LNCaP clone FGC (cell line): ENCODE measurements around the gene ANKRD66.
"Not testable (repeated sequence)": the region's sequence is repeated elsewhere in the genome, so short reads cannot be mapped to it uniquely, and the experiment has no call there.

Source experiments
- DNase-seq: peaks from one replicate; pipeline ENCODE4 v3.0.0-alpha.2; 2011; ENCODE audit warnings: low read depth
- H3K4me3 ChIP-seq: 2 replicates; pipeline ENCODE4 v1.5.1; 2011; ENCODE audit warnings: mild to moderate bottlenecking, low read depth, low read length, control low read depth
- TF ChIP-seq, protein P1 (sequence below): IDR thresholded peaks from 2 replicates; pipeline ENCODE4 v1.5.1; 2012; ENCODE audit warnings: mild to moderate bottlenecking; ENCODE audit not compliant: control insufficient read depth, insufficient read depth; ENCODE audit errors: extremely low read depth

Gene ANKRD66

DNA sequence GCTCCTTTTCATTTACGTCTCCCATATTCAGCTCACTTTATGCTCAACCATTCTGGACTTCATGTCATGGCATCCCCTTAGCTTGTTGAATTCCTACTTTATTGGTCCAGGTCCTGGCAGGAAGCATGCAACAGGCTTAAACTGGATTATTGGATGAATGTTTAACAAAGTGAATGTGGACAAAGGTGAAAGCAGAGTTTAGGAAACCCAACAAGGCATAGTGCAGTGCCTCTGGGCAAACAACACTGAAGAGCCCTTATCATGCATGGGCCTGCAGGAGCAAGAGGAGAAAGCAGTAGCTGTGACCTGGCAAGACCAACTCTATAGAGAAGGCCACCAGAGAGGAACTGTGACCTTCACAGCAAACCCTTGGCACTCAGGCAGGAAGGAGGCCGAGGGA lies 5.3 kb upstream of the ANKRD66 start:
- TF ChIP-seq, protein P1, sequence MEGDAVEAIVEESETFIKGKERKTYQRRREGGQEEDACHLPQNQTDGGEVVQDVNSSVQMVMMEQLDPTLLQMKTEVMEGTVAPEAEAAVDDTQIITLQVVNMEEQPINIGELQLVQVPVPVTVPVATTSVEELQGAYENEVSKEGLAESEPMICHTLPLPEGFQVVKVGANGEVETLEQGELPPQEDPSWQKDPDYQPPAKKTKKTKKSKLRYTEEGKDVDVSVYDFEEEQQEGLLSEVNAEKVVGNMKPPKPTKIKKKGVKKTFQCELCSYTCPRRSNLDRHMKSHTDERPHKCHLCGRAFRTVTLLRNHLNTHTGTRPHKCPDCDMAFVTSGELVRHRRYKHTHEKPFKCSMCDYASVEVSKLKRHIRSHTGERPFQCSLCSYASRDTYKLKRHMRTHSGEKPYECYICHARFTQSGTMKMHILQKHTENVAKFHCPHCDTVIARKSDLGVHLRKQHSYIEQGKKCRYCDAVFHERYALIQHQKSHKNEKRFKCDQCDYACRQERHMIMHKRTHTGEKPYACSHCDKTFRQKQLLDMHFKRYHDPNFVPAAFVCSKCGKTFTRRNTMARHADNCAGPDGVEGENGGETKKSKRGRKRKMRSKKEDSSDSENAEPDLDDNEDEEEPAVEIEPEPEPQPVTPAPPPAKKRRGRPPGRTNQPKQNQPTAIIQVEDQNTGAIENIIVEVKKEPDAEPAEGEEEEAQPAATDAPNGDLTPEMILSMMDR: no peak
- H3K4me3 ChIP-seq: no peak overlapping the region
- DNase-seq: no peak

DNA sequence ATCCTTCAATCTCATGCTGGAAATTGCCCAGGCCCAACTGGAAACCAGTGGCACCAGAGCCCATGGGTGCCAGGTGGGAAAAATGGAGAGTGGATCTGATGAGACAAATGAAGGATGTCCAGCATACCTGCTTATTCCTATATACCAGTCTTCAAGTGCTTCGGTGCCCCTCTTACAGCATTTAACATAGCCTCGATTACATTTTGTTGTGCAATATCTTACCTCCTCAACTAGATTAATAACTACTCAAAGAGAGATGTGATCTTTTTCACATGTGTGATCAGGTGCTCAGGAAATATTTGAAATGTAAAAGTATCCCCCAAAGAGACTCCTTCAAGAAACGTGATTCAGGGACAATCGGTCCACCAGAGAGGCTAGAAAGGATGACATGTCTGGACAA lies 4.8 kb upstream of the ANKRD66 start:
- no peak overlapping the region for H3K4me3 ChIP-seq
- no peak for DNase-seq
- TF ChIP-seq, protein P1: no peak

DNA sequence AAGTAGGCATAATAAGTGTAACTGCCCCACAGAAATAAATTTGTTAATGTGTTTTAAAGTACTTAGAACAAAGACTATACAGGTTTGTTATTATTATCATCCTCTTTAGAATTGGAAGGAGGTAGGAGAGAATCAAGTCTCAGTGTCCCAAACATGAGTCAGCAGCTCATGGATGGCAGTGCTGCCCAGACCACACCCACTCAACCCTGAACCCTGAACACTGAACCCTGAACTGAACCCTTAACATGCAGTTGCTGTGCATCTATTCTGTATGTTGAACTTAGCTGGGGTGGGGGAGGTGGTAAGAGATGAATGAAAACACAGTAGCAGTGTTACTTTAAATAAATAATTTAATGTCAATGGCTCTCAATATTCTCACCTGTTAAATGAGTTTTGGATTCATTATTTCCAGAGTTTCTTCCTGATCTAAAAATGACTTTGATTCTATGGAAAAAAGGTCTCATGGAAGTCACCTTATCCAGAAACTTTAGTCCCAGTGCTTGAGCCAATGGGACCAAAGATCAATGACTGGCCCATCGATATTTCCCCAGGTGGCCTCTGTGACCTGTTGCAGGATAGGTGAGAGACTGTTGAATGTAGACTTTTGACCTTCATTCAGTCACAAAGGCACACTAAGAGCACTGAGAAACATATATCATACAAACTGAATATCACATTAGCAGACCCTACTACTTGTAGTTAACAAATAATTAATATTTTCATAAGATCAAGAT lies 3.1 kb upstream of the ANKRD66 start:
- TF ChIP-seq, protein P1: no peak
- H3K4me3 ChIP-seq: no peak overlapping the region
- no peak for DNase-seq

DNA sequence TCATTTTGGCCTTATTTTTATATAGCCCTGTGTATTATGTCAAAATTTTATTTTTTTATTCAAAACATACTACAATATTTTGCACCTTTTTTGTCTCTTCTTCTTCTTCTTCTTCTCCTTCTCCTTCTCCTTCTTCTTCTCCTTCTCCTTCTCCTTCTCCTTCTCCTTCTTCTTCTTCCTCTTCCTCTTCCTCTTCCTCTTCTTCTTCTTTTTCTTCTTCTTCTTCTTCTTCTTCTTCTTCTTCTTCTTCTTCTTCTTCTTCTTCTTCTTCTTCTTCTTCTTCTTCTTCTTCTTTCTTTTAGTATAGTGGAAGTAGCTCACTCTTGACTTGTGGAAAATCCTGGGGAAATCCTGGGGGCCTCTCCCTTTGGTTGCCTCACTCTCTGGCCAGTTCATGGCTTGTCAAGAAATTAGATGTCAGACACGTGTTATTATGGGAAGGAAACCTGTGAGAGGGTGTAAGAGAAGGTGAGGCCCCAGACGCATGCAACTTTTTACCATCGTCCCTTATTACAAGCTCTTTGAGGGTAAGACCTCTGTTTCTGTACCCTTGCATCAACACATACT lies 2.5 kb upstream of the ANKRD66 start:
- not testable (repeated sequence) for H3K4me3 ChIP-seq, DNase-seq

DNA sequence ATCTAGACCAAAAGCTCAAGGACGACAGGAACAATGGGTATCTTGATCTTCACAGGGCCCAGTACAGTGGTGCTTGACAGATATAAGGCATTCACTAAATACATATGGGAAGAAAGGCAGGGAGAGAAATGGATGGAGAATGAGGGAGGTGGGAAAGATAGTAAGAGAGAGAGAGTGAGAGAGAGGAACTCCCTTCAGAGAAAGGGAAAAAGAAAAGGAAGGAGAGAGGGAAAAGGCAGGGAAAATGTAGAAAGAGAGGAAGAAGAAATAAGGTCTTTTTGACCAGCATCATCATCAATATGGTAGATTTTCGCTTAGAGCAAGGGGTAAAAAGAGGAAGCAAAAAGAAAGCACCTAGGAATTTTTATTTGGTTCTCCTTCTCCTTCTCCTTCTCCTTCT lies 760 bp upstream of the ANKRD66 start:
- no peak for DNase-seq
- H3K4me3 ChIP-seq: no peak overlapping the region

DNA sequence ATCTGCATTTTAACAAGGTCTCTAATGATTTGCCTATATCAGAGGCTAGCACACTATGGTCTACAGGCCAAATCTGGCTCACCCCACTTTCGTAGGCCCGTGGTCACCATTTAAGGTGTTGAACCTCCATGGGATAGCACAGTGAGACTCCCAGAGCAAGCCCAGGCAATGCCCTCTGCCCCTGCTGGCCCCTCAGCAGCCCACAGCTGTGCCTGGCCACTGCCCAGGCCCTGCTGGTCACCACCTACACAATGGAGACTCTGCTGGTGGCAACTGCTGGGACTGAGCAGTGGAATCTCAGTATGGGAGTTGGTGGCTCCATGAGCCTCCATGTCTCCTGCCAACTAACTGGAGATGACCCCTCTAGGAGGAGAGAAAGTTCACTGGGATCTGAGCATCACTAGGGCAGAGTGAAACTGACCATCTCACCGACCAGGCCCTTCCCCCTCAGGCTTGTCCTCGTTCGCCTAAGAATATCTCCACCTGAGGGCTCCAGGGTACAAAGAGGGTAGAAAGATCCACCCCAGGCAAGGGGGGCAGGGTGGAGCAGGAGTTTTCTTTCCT lies 2.3 kb downstream of the ANKRD66 start:
- TF ChIP-seq, protein P1: no peak
- no peak for DNase-seq
- no peak overlapping the region for H3K4me3 ChIP-seq

More for the DNA sequence above, 760 bp upstream of the ANKRD66 start:
- TF ChIP-seq, protein P1: no peak

DNA sequence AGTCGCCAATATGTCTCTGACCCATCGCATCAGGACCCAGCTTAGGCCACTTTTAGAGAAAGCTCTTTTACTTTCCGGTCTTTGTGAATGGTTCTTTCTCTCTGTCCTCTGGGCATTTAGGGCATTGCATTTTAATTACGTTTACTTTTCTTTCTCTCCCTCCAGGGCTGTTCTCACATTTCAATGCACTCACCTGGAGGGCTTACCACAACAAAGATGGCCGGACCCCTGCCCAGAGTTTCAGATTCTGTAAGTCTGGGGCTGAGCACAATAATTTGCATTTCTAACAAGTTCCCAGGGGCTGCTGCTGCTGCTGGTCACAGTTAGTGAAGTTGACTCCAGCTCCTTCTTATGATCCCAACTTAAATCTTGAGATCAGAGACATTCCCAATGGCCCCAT lies 3.0 kb downstream of the ANKRD66 start:
- TF ChIP-seq, protein P1: no peak
- DNase-seq: no peak
- no peak overlapping the region for H3K4me3 ChIP-seq
